Measurements from ENCODE around the gene ZNF554.

The ZNF554 gene

DNA sequence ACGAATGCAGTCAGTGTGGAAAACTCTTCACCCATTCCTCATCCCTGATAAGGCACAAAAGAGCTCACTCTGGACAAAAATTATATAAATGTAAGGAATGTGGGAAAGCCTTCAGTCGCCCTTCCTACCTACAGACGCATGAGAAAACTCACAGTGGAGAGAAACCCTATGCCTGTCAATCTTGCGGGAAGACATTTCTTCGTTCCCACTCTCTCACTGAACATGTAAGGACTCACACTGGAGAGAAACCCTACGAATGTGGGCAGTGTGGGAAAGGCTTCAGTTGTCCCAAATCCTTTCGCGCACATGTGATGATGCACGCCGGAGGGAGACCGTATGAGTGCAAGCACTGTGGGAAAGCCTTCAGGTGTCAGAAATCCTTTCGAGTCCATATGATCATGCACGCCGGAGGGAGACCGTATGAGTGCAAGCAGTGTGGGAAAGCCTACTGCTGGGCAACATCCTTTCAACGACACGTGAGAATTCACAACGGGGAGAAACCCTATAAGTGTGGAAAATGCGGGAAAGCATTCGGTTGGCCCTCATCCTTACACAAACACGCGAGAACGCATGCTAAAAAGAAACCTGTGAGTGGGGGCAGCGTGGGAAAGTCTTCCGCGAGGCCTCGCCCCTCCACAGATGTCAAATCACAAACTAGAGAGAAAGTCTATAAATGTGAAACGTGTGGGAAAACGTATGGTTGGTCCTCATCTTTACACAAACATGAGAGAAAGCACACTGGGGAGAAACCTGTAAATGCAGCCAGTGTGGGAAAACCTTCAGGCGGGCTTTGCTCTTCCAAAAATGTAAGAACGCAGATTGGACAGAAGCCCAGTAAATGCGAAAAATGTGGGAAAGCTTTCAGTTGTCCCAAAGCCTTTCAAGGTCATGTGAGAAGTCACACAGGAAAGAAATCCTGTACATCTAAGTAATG is 58.0 kb downstream of the ZNF554 start:
- DNase-seq: no peak

DNA sequence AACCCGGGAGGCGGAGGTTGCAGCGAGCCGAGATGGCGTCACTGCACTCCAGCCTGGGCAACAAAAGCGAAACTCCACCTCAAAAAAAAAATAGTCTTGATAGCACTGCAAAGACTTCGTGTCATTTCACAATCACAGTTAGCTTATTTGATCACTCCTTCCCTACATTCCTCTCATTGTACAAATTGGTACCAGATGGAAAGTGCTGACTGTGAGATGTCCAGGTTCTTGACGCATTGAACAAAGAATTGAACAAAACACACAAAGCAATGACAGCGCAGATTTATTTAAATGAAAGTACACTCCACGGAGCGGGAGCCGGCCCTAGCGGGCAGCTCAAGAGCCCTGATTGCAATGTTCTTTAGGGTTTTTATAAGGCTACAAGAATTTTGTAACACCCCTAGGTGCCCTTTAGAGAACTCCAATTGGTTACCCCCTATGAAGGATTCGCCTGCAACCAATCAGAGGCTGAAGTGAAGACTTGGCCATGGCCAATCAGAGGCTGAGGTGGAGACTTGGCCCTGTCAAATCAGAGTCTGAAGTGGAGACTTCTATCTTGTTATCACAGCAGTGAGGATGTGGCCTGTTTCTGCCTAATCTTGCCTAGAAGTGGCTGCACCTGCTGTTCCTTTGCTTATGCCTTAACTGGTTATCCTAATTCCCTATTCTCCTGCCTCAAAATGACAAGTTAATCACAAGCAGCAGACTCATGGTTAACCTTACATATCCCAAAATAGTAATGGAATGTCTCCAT is 64.2 kb downstream of the ZNF554 start:
- no peak for DNase-seq

DNA sequence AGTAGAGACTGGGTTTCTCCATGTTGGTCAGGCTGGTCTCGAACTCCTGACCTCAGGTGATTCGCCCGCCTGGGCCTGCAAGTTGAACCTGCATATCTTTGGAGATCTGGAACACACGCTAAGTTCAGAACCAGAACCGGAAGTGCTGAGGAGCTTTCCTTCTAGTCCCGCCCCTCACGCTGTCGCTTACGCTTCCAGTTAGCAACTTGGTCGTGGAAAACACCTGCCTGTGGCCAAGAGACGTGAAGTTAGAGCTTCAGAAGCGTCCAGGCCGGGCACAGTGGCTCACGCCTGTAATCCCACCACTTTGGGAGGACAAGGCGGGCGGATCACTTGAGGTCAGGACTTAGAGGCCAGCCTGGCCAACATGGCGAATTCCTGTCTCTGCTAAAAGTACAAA is 66.1 kb downstream of the ZNF554 start:
- DNase-seq: no peak

Data from NCI-H345 (cell line).